Testis (tissue), 2 donors: ENCODE measurements around the gene AOC1.
"Not testable (repeated sequence)": the region's sequence is repeated elsewhere in the genome, so short reads cannot be mapped to it uniquely, and the experiment has no call there.

ENCODE experiments used
- POLR2A ChIP-seq: fragments of 450-650 bp; IDR thresholded peaks from one replicate; pipeline ENCODE4 v1.6.1; 2017; ENCODE audit warnings: antibody characterized with exemption, mild to moderate bottlenecking, moderate library complexity
- TF ChIP-seq, protein P1 (sequence below), 3 experiments: fragments of 450-650 bp in 2 of 3; fragments of 200-600 bp in 1 of 3; sonication (generic) in 1 of 3; IDR thresholded peaks; one replicate each; pipeline ENCODE4 v1.5.1; 2016 to 2019; ENCODE audit warnings: antibody characterized with exemption in 3 of 3, mild to moderate bottlenecking in 2 of 3, moderate library complexity in 1 of 3

- not testable (repeated sequence) for TF ChIP-seq POLR2A
- TF ChIP-seq, protein P1, sequence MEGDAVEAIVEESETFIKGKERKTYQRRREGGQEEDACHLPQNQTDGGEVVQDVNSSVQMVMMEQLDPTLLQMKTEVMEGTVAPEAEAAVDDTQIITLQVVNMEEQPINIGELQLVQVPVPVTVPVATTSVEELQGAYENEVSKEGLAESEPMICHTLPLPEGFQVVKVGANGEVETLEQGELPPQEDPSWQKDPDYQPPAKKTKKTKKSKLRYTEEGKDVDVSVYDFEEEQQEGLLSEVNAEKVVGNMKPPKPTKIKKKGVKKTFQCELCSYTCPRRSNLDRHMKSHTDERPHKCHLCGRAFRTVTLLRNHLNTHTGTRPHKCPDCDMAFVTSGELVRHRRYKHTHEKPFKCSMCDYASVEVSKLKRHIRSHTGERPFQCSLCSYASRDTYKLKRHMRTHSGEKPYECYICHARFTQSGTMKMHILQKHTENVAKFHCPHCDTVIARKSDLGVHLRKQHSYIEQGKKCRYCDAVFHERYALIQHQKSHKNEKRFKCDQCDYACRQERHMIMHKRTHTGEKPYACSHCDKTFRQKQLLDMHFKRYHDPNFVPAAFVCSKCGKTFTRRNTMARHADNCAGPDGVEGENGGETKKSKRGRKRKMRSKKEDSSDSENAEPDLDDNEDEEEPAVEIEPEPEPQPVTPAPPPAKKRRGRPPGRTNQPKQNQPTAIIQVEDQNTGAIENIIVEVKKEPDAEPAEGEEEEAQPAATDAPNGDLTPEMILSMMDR (IDR thresholded peaks at IDR 0.05), result not testable (repeated sequence)
These were observed 58.1 kb downstream of the AOC1 start for GRCh38 chr7:150910305-150910995.
